NCI-H2196 treated with DMSO at 0.1 percent for 48 hours (cell line): Measurements from ENCODE around the gene ST7.
A peak's percentile ranks its signal among the peaks of the same experiment; 100 is the strongest.

Experiments used
- DNase-seq: peaks from one replicate; lab custom pipeline; 2025; ENCODE audit not compliant: unreplicated experiment; lab: John Stamatoyannopoulos, UW

ST7 gene

DNA sequence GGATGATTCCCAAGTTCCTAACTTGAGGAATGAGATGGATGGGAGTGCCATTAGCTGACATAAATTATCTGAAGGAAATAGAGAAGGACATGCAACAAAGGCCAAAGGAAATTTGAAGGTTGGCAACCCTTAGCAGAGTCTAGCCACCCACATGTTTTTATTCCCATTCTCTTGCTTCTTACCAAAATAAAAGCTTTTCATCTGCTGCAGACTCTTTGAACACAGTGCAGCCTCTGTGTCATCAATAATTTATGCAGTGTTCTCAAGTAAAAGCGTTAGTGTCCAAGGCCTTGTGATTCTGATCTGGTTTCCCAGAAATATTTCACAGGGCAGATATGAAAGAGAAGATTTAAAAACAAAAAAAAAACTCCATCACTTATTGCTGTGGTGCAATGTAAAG is 98.5 kb downstream of the ST7 start:
- no peak for DNase-seq

GRCh38 chr7:117053432-117053831 is 100.1 kb downstream of the ST7 start:
- DNase-seq: no peak

GRCh38 chr7:117061751-117062150 is 108.5 kb downstream of the ST7 start:
- DNase-seq: no peak

DNA sequence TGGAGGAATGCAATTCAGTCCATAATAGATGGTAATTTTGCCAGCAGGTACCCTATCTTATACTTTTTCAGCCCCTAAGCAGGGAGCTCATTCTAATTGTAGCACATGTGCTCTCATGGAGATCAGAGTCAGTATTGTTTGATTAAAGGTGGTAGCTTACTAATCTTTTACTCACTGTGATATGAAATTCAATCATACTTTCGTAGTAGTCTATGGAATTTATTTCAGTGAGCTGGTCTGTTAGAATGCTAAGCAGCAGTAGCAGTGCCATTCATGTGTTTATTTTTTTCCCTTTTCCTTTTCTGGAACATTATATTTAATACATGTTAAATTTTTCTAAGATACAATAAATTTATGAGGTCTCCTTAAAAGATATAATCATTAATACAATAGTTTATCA is 109.0 kb downstream of the ST7 start:
- DNase-seq: no peak

- no peak for DNase-seq
These were observed 111.4 kb downstream of the ST7 start for GRCh38 chr7:117064688-117065087.

DNA sequence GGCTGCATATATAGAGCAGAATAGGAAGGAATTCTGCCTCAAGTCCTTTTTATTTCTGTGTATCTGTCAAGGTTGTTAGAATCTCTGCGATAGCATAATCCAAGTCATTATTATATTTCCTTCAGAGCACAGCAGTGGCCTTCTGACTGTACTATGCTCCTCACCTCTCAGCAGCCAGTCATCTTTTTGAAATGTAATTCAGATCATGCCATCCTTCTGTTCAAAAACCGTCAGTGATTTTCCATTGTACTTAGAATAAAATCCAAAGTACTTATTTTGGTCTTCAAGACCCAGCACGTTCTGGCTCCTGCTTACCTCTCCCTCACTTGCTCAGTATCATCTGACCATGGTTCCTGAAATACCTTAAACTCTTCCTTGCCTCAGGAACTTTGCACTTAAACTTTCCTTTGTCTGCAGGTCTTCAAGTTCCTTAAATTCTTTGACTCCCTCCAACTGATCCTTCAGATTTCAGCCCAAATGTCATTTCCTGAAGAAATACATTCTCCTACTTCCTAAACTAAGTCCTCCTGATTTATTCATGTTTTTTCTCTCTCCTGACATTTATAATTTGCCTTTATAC is 112.4 kb downstream of the ST7 start:
- DNase-seq: no peak

DNA sequence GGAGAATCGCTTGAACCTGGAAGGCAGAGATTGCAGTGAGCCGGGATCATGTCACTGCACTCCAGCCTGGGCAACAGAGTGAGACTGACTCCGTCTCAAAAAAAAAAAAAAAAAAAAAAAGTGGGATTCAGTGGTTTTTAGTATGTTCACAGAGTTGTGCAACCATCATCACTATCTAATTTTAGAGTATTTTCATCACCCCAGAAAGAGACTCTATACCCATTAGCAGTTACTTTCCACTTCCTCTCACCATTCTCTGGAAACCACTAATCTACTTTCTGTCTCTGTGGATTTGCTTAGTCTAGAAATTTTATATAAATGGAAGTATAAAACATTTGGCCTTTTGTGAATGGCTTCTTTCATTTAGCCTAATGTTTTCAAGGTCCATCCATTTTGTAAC is 113.4 kb downstream of the ST7 start:
- no peak for DNase-seq

GRCh38 chr7:117067340-117067739 is 114.0 kb downstream of the ST7 start:
- DNase-seq: no peak

- DNase-seq: peak; percentile 77
These were observed 115.3 kb downstream of the ST7 start for GRCh38 chr7:117068511-117069145.

DNA sequence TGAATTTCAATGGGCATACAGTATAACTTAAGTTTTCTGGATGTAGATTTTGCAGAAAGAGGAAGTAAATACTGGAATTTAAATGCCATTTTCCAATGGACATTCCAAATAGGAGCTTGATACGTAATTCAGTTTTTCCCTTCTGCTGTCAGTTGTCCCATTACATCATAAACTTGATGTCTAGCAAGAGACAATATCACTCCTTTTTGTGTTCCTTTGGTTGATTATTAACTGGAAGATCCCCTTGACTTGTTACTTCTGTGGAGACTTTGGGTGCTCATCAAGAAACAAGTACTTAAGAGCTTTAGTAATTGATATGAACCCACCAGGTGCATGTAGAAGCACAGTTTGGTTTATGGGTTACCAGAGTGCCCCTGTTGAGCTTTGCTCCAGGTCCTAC is 116.1 kb downstream of the ST7 start:
- no peak for DNase-seq

GRCh38 chr7:117071551-117071950 is 118.2 kb downstream of the ST7 start:
- peak; percentile 42 for DNase-seq

DNA sequence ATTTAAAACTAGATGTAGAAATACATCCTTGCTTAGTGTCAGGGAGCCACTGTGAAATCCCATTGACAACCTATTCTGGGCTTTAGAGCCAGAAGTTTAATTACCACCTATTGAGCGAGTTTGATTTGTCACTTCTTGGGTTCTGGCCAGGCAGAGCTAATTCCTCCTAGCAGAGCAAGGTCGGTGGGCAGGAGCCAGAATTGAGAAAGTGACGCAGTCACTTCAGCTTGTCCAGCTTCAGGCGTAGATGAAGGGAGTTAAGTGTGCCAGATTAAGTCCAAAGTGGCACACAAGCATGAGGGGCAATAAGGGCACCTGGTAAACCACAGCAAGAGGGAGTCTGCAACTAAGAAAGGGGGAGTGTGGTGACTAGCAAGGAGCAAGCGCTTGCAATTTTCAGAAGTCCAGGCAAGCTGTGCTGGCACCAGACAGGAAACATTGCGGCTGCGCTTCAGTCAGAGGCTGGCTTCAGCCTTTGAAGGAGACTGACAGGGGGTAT is 119.4 kb downstream of the ST7 start:
- DNase-seq: peak; percentile 59

GRCh38 chr7:117074378-117074777 is 121.1 kb downstream of the ST7 start:
- no peak for DNase-seq

- no peak for DNase-seq
These were observed 122.6 kb downstream of the ST7 start for GRCh38 chr7:117075934-117076333.

- DNase-seq: no peak
These were observed 123.2 kb downstream of the ST7 start for GRCh38 chr7:117076426-117076943.

- DNase-seq: no peak
These were observed 124.4 kb downstream of the ST7 start for GRCh38 chr7:117077658-117078057.

DNA sequence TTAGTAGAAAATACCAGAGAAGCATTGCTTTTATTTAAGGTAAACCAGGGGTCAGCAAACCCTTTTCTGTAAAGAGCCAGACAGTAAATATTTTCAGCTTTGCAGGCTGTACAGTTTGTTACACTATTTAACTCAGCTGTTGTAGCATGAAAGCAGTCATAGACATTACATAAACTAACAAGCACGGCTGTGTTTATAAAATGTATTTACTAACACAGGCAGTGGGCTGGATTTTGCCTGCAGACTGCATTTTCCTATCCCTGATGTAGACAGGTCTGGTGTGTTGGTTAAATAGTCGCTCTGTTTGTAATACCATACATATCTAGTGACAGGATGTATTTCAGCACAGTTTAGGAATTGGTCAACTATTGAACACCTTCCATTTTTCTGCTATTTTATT is 129.3 kb downstream of the ST7 start:
- DNase-seq: no peak

- no peak for DNase-seq
These were observed 130.3 kb downstream of the ST7 start for GRCh38 chr7:117083648-117084047.

DNA sequence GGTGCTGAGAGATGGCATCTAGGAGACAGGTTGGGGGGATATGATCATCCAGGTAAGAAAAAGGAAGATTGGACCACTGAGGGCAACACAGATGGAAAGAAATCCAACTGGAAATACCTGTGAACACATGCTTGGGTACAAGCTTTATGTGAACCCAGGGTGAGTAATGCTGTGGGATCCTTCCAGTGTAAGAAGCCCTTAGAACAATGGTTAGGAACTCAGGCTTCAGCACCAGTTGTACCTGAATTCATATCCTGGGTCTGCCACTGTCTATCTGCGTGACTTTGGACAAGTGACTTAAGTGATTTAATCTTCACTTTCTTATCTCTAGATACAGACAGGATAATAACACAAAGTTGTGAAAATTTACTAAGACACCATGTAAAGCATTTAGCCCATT is 131.0 kb downstream of the ST7 start:
- no peak for DNase-seq

GRCh38 chr7:117085275-117085674 is 132.0 kb downstream of the ST7 start:
- DNase-seq: no peak

GRCh38 chr7:117085769-117086463 is 132.6 kb downstream of the ST7 start:
- DNase-seq: no peak

DNA sequence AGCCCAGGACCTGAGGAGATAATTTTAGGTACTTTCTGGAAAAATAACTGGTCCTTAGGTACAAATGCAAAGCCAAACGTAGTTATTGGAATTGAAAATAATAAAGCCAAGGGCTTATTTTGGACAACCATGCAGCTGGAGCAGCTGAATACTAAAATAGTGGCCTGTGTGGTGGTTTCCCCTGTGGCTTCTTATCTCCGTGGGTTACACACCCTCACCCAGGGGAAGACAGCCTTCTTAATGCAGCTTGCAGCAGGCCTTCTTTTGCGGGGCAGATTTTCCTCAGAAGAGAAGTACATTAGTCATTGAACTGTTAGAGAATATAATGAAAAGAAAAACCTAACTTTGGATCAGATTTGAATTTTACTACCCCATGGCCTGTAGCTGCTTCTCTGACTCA is 133.5 kb downstream of the ST7 start:
- DNase-seq: no peak
